ENCODE results near the gene ANGEL2. TPM values are rescaled to one million over a fixed set of nuclear protein-coding genes. Genes with fewer than 3 reads are reported as not detected.
"Not testable (repeated sequence)": the region's sequence is repeated elsewhere in the genome, so short reads cannot be mapped to it uniquely, and the experiment has no call there.

The ANGEL2 gene
- total RNA-seq, 1 donor from 2014 or later, result 32.9 TPM

GRCh38 chr1:213017447-213018273, 2.0 kb upstream of the ANGEL2 start:
- no peak for DNase-seq

GRCh38 chr1:213014642-213015041, 1.0 kb downstream of the ANGEL2 start:
- no peak for DNase-seq

GRCh38 chr1:213008564-213008963, 7.1 kb downstream of the ANGEL2 start:
- no peak for DNase-seq

GRCh38 chr1:213003256-213003655, 12.4 kb downstream of the ANGEL2 start:
- no peak for DNase-seq

GRCh38 chr1:212994926-212995325, 20.7 kb downstream of the ANGEL2 start:
- DNase-seq, result no peak

GRCh38 chr1:212993960-212994359, 21.7 kb downstream of the ANGEL2 start:
- DNase-seq, result not testable (repeated sequence)

GRCh38 chr1:212990276-212990675, 25.4 kb downstream of the ANGEL2 start:
- DNase-seq, result no peak

- DNase-seq, result no peak
These were observed 27.9 kb downstream of the ANGEL2 start for GRCh38 chr1:212987702-212988322.

GRCh38 chr1:212986551-212986950, 29.1 kb downstream of the ANGEL2 start:
- no peak for DNase-seq

GRCh38 chr1:212984522-212985291, 31.0 kb downstream of the ANGEL2 start:
- DNase-seq, result no peak

- no peak for DNase-seq
These were observed 32.2 kb downstream of the ANGEL2 start for GRCh38 chr1:212983482-212983881.

GRCh38 chr1:212982430-212983152, 33.1 kb downstream of the ANGEL2 start:
- DNase-seq, result no peak

GRCh38 chr1:212981571-212982328, 33.9 kb downstream of the ANGEL2 start:
- no peak for DNase-seq

- no peak for DNase-seq
These were observed 34.6 kb downstream of the ANGEL2 start for GRCh38 chr1:212981025-212981495.

GRCh38 chr1:212980123-212980785, 35.4 kb downstream of the ANGEL2 start:
- no peak for DNase-seq

- DNase-seq, result peak; percentile 5
These were observed 36.1 kb downstream of the ANGEL2 start for GRCh38 chr1:212979340-212980122.

- DNase-seq, result no peak
These were observed 37.7 kb downstream of the ANGEL2 start for GRCh38 chr1:212977781-212978645.

- no peak for DNase-seq
These were observed 39.1 kb downstream of the ANGEL2 start for GRCh38 chr1:212976586-212976985.

All from skin of body (tissue), 2 donors.